GM18505 (cell line): ENCODE measurements around the gene PREX1.

ENCODE experiments used
- ATAC-seq: cut with Tn5 transposase; IDR thresholded peaks from one replicate; pipeline ENCODE4 v1.9.1; 2021; ENCODE audit not compliant: unreplicated experiment
- POLR2A ChIP-seq: IDR thresholded peaks from 4 replicates; pipeline ENCODE4 v1.6.1; 2011; ENCODE audit warnings: borderline replicate concordance; ENCODE audit not compliant: insufficient read depth, insufficient read length; ENCODE audit errors: extremely low read depth

Gene PREX1

GRCh38 chr20:48629069-48629959 is 198.5 kb downstream of the PREX1 start:
- no peak for ATAC-seq

GRCh38 chr20:48627737-48628128 is 200.1 kb downstream of the PREX1 start:
- no peak for ATAC-seq
- TF ChIP-seq POLR2A: no peak

More at GRCh38 chr20:48629069-48629959, 198.5 kb downstream of the PREX1 start:
- no peak for TF ChIP-seq POLR2A

DNA sequence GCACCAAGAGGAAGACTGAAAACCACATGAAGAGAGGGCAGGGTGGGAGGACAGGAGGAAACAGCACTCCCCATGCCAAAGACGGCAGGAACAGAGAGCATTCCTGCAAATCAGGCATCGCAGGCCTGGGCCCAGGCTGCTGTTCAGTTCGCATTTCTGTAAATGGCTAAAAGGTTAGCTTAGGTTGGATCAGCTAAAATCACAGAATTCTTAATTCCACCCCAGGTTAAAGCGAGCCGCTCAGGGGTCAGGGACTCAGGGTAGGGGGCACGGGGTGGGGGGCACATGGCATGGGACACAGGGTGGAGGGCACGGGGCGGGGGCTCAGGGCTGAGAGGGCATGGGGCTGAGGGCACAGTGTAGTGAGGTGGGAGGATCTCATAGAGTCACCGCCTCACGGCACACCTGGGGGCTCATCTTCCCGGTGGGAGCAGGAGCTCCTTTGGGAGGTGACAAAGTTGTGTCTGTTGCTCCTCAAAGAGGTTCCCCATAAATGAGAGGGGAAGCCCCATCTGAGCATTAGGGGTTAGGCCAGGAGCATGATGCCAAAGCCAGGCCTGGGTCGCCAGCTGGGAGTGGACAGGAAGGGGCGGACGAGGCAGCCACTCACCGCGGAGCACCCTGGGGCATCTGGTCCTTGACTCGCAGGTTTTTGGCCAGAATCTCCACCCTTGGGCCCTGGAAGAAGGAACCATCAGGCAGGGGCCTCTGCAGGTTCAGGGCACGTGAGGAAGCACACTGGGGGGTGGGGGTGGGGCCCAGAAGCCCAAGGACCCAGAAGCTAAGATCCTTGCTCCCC is 200.7 kb downstream of the PREX1 start:
- TF ChIP-seq POLR2A: no peak
- ATAC-seq: no peak

DNA sequence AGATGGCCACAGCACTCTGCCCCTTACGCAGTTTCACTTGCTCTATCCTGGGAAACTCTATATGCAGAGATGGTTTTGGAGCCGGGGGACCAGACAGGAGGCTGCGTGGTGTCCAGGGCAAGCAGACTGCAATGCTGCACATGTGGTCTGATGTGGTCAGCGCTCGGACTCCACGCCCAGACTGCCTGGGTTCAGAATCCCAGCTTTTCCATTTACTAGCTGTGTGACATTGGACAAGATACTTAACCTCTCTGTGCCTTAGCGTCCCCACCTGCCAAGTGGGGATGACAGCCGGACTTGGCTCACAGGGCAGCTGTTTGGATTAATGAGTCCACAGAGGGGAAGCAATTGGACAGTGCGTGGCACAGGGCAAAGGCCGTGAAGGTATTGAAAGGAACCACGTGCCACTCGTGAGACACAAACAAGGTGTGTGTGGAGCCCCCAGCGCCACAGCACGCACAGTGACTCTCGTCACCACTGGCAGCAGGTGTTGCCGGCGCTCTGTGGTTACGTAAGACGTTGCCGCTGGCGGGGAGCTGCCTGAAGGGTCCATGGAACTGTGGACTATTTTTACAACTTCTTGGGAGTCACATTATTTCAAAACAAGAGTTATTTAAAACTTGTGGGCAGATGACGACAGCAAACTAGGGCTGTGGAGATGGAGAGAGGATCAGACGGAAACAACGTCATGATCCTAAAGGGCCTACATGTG is 201.4 kb downstream of the PREX1 start:
- no peak for TF ChIP-seq POLR2A
- ATAC-seq: no peak

GRCh38 chr20:48625136-48625900 is 202.5 kb downstream of the PREX1 start:
- no peak for TF ChIP-seq POLR2A
- ATAC-seq: no peak

DNA sequence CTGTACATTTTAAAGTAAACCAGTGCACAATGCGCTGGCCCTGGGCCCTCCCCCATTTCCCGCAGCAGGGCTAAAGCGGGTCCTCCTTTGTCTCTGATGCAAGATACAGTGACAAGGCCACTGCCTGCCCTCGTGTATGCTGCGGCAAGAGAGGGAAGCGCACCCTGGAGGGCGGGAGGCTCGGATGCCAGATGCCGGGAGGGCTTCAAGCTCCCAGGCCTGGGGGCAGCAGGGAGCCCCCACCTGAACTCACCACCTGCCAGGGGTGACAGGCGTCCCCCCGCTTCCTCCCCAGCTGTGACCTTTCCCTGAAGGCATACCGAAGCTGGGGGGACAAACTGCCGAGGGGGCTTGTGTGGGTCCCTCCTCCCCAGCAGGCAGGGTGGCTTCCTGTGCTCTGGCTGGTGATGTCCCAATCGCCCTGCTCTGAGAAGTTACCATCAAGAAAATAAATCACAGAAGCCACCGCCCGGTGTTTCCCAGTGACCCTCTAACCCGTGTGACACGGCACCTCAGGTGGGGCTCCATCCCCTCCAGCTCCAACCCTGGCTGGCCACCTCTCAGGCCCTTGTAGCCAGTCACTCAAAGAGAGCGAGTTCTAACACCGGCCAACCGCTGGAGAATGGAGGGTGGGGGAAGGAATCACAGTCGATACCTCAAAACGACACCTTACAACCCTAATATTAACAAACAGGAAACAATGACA is 203.3 kb downstream of the PREX1 start:
- no peak for ATAC-seq
- TF ChIP-seq POLR2A: no peak

- no peak for TF ChIP-seq POLR2A
- ATAC-seq: no peak
These were observed 203.9 kb downstream of the PREX1 start for GRCh38 chr20:48623906-48624265.

DNA sequence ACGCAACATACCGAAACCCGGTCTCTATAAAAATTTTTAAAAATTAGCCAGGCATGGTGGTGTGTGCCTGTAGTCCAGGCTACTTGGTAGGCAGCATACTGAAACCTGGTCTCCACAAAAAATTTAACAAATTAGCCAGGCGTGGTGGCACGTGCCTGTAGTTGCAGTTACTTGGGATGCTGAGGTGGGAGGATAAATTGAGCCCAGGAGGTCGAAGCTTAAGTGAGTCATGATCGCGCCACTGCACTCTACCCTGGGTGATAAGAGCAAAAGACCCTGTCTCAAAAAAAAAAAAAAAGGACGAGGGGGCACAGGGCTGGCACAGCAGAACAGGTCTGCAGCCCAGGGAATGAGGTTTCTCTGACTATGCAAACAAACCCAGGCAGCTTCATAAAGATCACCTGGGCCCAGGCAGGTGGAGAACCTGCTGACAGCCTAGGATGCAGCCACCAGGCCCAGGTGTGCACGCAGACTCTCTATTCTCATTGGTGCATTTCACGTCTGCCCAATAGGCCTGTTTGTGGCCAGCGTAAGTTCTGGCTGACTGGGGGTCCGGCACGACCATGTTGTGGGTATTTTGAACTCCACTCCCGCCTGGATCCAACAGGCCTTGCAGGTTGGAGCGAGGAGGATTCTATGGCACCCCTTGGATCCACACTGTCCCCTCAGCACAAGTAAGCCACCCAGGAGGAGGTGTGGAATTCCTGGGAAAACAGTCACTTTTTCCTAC is 204.5 kb downstream of the PREX1 start:
- no peak for ATAC-seq
- no peak for TF ChIP-seq POLR2A

GRCh38 chr20:48622421-48622820 is 205.4 kb downstream of the PREX1 start:
- no peak for TF ChIP-seq POLR2A
- no peak for ATAC-seq

DNA sequence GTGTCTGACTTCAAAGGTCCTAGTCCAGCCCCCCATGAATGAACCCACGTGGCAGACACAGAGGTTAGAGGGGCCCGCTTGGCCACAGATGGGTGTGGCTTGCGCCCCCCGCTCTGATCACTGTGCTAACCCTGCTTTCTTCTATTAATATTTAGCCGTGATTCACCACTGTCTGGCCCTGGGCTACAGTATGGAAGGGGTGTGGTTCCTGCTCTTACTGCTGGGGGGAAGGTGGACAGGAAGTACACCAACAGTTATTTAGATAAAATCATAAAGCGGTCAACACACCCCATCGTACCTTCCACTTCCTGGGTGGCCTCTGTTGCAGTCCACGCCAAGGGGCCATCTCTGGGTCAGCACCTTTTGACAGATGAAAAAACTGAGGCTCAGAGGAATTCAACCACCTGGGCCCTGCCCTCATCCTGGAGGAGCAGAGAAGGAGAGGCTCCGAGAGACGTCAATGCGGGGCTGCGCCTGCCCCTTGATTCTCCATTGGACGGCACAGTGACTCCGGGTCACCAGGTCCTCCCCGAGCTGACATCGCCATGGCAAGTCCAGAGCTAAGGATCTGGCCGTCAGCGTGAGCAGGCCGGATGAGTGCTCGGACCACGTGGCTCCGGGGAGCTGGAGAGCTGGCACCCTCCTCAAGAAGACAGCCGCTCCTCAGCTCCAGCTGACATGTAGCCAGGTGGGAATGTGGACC is 206.3 kb downstream of the PREX1 start:
- no peak for ATAC-seq
- peak; percentile 36 for TF ChIP-seq POLR2A
